ENCODE results near the gene ADAMTSL1. TPM values are rescaled to one million over a fixed set of nuclear protein-coding genes. Genes with fewer than 3 reads are reported as not detected.

Gene ADAMTSL1
- total and polyA plus RNA-seq, 2 donors from 2014 or later: 3.0 to 27.3 TPM

- Histone ChIP-seq H3K36me3 (ENCODE audit: control insufficient read depth in 2 of 3, insufficient read depth in 3 of 3, low read length in 3 of 3) (no peaks in the 10 kb centered on the region), H3K9me3 (ENCODE audit: control insufficient read depth in 2 of 3, insufficient read depth in 1 of 3, low read length in 3 of 3) (no peaks in the 10 kb centered on the region), H3K9ac (ENCODE audit: low read length in 3 of 3) (no peak overlapping the region), H3K4me3 (ENCODE audit: low read length in 3 of 3) (no peak overlapping the region), H3K27me3 (ENCODE audit: control insufficient read depth, insufficient read depth, low read length) (no peaks in the 10 kb centered on the region), H3K27ac (ENCODE audit: low read depth in 2 of 2, low read length in 2 of 2) (no peak overlapping the region), H3K4me1 (ENCODE audit: control insufficient read depth in 2 of 3, insufficient read depth in 2 of 3, low read depth in 1 of 3, low read length in 3 of 3) (no peaks in the 10 kb centered on the region)
- TF ChIP-seq CTCF (IDR thresholded peaks at IDR 0.05; ENCODE audit: borderline replicate concordance, extremely low read depth, insufficient read depth): no peak
- intact Hi-C loops (cut with DNase I): no loop called here
- no peak for FAIRE-seq
- no peak for DNase-seq
Measured at GRCh38 chr9:18658804-18659705, 185.1 kb downstream of the ADAMTSL1 start.

GRCh38 chr9:18660001-18660400 is 186.0 kb downstream of the ADAMTSL1 start:
- no peak overlapping the region for H3K4me3 ChIP-seq (ENCODE audit: low read length in 3 of 3)
- H3K27me3 ChIP-seq (ENCODE audit: control insufficient read depth, insufficient read depth, low read length): no peaks in the 10 kb centered on the region
- no peaks in the 10 kb centered on the region for H3K9me3 ChIP-seq (ENCODE audit: control insufficient read depth in 2 of 3, insufficient read depth in 1 of 3, low read length in 3 of 3)
- no peak for TF ChIP-seq CTCF (IDR thresholded peaks at IDR 0.05; ENCODE audit: borderline replicate concordance, extremely low read depth, insufficient read depth)
- no peak for DNase-seq
- FAIRE-seq: no peak
- H3K27ac ChIP-seq (ENCODE audit: low read depth in 2 of 2, low read length in 2 of 2): no peak overlapping the region
- H3K9ac ChIP-seq (ENCODE audit: low read length in 3 of 3): no peak overlapping the region
- no peaks in the 10 kb centered on the region for H3K36me3 ChIP-seq (ENCODE audit: control insufficient read depth in 2 of 3, insufficient read depth in 3 of 3, low read length in 3 of 3)
- no peaks in the 10 kb centered on the region for H3K4me1 ChIP-seq (ENCODE audit: control insufficient read depth in 2 of 3, insufficient read depth in 2 of 3, low read depth in 1 of 3, low read length in 3 of 3)
- intact Hi-C loops (cut with DNase I): no loop called here

GRCh38 chr9:18662320-18662719 is 188.4 kb downstream of the ADAMTSL1 start:
- H3K36me3 ChIP-seq (ENCODE audit: control insufficient read depth in 2 of 3, insufficient read depth in 3 of 3, low read length in 3 of 3): no peaks in the 10 kb centered on the region

More at GRCh38 chr9:18662320-18662719, 188.4 kb downstream of the ADAMTSL1 start:
- intact Hi-C loops (cut with DNase I): no loop called here
- no peak for TF ChIP-seq CTCF (IDR thresholded peaks at IDR 0.05; ENCODE audit: borderline replicate concordance, extremely low read depth, insufficient read depth)
- FAIRE-seq (no peak), DNase-seq (no peak)
- H3K4me1 ChIP-seq (ENCODE audit: control insufficient read depth in 2 of 3, insufficient read depth in 2 of 3, low read depth in 1 of 3, low read length in 3 of 3): peaks cover 0 to 4% (median 3%) of the 10 kb centered on the region in 3 donors
- H3K9me3 ChIP-seq (ENCODE audit: control insufficient read depth in 2 of 3, insufficient read depth in 1 of 3, low read length in 3 of 3): no peaks in the 10 kb centered on the region
- no peak overlapping the region for H3K27ac ChIP-seq (ENCODE audit: low read depth in 2 of 2, low read length in 2 of 2)
- no peak overlapping the region for H3K4me3 ChIP-seq (ENCODE audit: low read length in 3 of 3)
- no peaks in the 10 kb centered on the region for H3K27me3 ChIP-seq (ENCODE audit: control insufficient read depth, insufficient read depth, low read length)
- no peak overlapping the region for H3K9ac ChIP-seq (ENCODE audit: low read length in 3 of 3)
